ENCODE data around the gene CPEB4. TPM values are rescaled to one million over a fixed set of nuclear protein-coding genes. Genes with fewer than 3 reads are reported as not detected.

The CPEB4 gene
- total and polyA plus RNA-seq, 2 of the 4 experiments (the other 2 are of a cell fraction) = 7.8 to 22.6 TPM

- H4K91ac ChIP-seq (ENCODE audit: insufficient read depth, low read depth, low read length) = no peak overlapping the region
- no peak overlapping the region for H4K8ac ChIP-seq (ENCODE audit: low read depth in 2 of 2, low read length in 2 of 2)
- H3K9ac ChIP-seq (ENCODE audit: low read depth, low read length) = no peak overlapping the region
- H3K56ac ChIP-seq (ENCODE audit: extremely low read depth, insufficient read depth, low read length) = no peak overlapping the region
- WGBS, 2 experiments (ENCODE audit: extremely low coverage in 2 of 2, insufficient read length in 1 of 2) = no CpG with 5 or more reads among the region's 7 CpGs
- no peak overlapping the region for H3K23ac ChIP-seq (ENCODE audit: low read depth, low read length)
- H3K18ac ChIP-seq (ENCODE audit: low read depth, low read length) = no peak overlapping the region
- H3K27me3 ChIP-seq (ENCODE audit: control insufficient read depth, insufficient read depth, low read length) = peaks cover 14% of the 10 kb centered on the region
- peaks cover 10% of the 10 kb centered on the region for H3K9me3 ChIP-seq (ENCODE audit: control insufficient read depth, insufficient read depth, low read length)
- no peak overlapping the region for H3K4ac ChIP-seq (ENCODE audit: low read depth, low read length)
- no peak overlapping the region for H2BK120ac ChIP-seq (ENCODE audit: low read depth, low read length)
- no peaks in the 10 kb centered on the region for H4K20me1 ChIP-seq (ENCODE audit: insufficient read depth, low read length)
- no peak overlapping the region for H2AK5ac ChIP-seq (ENCODE audit: low read depth, low read length)
- no peak overlapping the region for H3K4me2 ChIP-seq (ENCODE audit: low read depth, low read length)
- H3K27ac ChIP-seq (ENCODE audit: insufficient read depth, low read length) = no peak overlapping the region
- no peak overlapping the region for H2BK20ac ChIP-seq (ENCODE audit: low read depth, low read length)
- H3K79me1 ChIP-seq (ENCODE audit: low read depth in 1 of 2, low read length in 2 of 2) = no peaks in the 10 kb centered on the region
- no peaks in the 10 kb centered on the region for H3K9me1 ChIP-seq (ENCODE audit: insufficient read depth, low read length)
- ChIA-PET CTCF (no interaction called here), POLR2A (ENCODE audit: unreplicated experiment) (no interaction called here)
- H3K14ac ChIP-seq (replicated peaks; ENCODE audit: low read depth, low read length) = no peak overlapping the region
- intact Hi-C loops (cut with micrococcal nuclease) = no loop called here
- in situ Hi-C loops (cut with MboI; ENCODE audit: low sequenced_read_pairs) = no loop called here
- dilution Hi-C loops (cut with HindIII; ENCODE audit: low sequenced_read_pairs, unreplicated experiment) = no loop called here
- no TSS peak for BruUV-seq (replicated peaks)
- no peak overlapping the region for H2AK9ac ChIP-seq (replicated peaks; ENCODE audit: low read depth, low read length, poor library complexity)
- no peak for DNase-seq
- H3K36me3 ChIP-seq (ENCODE audit: control insufficient read depth, insufficient read depth, low read length) = no peaks in the 10 kb centered on the region
- no peak overlapping the region for H3K4me3 ChIP-seq (ENCODE audit: insufficient read depth, low read depth, low read length)
- no peak for ATAC-seq (ENCODE audit: low read depth)
- TF ChIP-seq MAZ (IDR thresholded peaks at IDR 0.05; ENCODE audit: borderline replicate concordance, low read depth, low read length) (no peak), BHLHE40 (IDR thresholded peaks at IDR 0.05; ENCODE audit: low read depth, low read length) (no peak), MAFK (IDR thresholded peaks at IDR 0.05; ENCODE audit: low read depth, low read length) (no peak), FOS (IDR thresholded peaks at IDR 0.05; ENCODE audit: low read depth, low read length) (no peak), POLR2A (IDR thresholded peaks at IDR 0.05; ENCODE audit: low read depth, low read length) (no peak), RCOR1 (IDR thresholded peaks at IDR 0.05; ENCODE audit: insufficient replicate concordance, low read length) (no peak), SMC3 (IDR thresholded peaks at IDR 0.05; ENCODE audit: low read depth, low read length) (no peak), NFE2L2 (IDR thresholded peaks at IDR 0.05; ENCODE audit: low read depth, low read length) (no peak), ELK1 (IDR thresholded peaks at IDR 0.05; ENCODE audit: borderline replicate concordance, low read depth, low read length) (no peak), RAD21 (IDR thresholded peaks at IDR 0.05; ENCODE audit: low read length) (no peak), CEBPB (IDR thresholded peaks at IDR 0.05; ENCODE audit: low read depth, low read length) (no peak), CHD1 (IDR thresholded peaks at IDR 0.05; ENCODE audit: low read depth, low read length) (no peak), MXI1 (IDR thresholded peaks at IDR 0.05; ENCODE audit: borderline replicate concordance, low read depth, low read length) (no peak), RFX5 (IDR thresholded peaks at IDR 0.05; ENCODE audit: low read depth, low read length) (no peak)
- TF ChIP-seq, protein P1, sequence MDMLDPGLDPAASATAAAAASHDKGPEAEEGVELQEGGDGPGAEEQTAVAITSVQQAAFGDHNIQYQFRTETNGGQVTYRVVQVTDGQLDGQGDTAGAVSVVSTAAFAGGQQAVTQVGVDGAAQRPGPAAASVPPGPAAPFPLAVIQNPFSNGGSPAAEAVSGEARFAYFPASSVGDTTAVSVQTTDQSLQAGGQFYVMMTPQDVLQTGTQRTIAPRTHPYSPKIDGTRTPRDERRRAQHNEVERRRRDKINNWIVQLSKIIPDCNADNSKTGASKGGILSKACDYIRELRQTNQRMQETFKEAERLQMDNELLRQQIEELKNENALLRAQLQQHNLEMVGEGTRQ (IDR thresholded peaks at IDR 0.05; ENCODE audit: low read depth, low read length) = no peak
- TF ChIP-seq, protein P2, sequence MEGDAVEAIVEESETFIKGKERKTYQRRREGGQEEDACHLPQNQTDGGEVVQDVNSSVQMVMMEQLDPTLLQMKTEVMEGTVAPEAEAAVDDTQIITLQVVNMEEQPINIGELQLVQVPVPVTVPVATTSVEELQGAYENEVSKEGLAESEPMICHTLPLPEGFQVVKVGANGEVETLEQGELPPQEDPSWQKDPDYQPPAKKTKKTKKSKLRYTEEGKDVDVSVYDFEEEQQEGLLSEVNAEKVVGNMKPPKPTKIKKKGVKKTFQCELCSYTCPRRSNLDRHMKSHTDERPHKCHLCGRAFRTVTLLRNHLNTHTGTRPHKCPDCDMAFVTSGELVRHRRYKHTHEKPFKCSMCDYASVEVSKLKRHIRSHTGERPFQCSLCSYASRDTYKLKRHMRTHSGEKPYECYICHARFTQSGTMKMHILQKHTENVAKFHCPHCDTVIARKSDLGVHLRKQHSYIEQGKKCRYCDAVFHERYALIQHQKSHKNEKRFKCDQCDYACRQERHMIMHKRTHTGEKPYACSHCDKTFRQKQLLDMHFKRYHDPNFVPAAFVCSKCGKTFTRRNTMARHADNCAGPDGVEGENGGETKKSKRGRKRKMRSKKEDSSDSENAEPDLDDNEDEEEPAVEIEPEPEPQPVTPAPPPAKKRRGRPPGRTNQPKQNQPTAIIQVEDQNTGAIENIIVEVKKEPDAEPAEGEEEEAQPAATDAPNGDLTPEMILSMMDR (conservative IDR thresholded peaks at IDR 0.05; ENCODE audit: low read depth, low read length) = no peak
- no peak overlapping the region for H2AFZ ChIP-seq (replicated peaks; ENCODE audit: low read length, poor library complexity)
- no peaks in the 10 kb centered on the region for H3K4me1 ChIP-seq (ENCODE audit: control insufficient read depth, insufficient read depth, low read length)
- H4K5ac ChIP-seq (ENCODE audit: low read depth, low read length) = no peak overlapping the region
- no peak overlapping the region for H2BK15ac ChIP-seq (ENCODE audit: low read depth, low read length)
- H2BK5ac ChIP-seq (ENCODE audit: low read depth, low read length, poor library complexity, severe bottlenecking) = no peak overlapping the region
These were observed 35.3 kb upstream of the CPEB4 start for GRCh38 chr5:173852790-173853359.

All from IMR-90 (cell line).